Esophagus squamous epithelium (tissue), 4 donors: ENCODE measurements around the gene NOXA1.

ENCODE experiments used
- CTCF ChIP-seq, 6 experiments: fragments of 450-650 bp in 4 of 6; fragments of 200-600 bp in 2 of 6; sonication (generic) in 2 of 6; IDR thresholded peaks; one replicate each; pipeline ENCODE4 v1.5.1; 2016 to 2019; ENCODE audit warnings: antibody characterized with exemption in 6 of 6, mild to moderate bottlenecking in 4 of 6, moderate library complexity in 4 of 6
- POLR2A ChIP-seq, 4 donors: fragments of 450-650 bp; IDR thresholded peaks; one replicate each; pipeline ENCODE4 v1.6.1; 2017; ENCODE audit warnings: antibody characterized with exemption in 4 of 4, mild to moderate bottlenecking in 4 of 4, moderate library complexity in 3 of 4

GRCh38 chr9:137435381-137435891 lies 12.2 kb downstream of the NOXA1 start:
- TF ChIP-seq CTCF (IDR thresholded peaks at IDR 0.05), result no peak
- TF ChIP-seq POLR2A (IDR thresholded peaks at IDR 0.05), result no peak
